T-helper 2 cell treated with Interferon-gamma antibody and Interleukin-4, amounts not matched to agents 5 μg/mL and 100 μg/mL, for 36 hours (primary cell): ENCODE data around the gene UBASH3B.
A peak's percentile ranks its signal among the peaks of the same experiment; 100 is the strongest.

Source experiments
- DNase-seq: peaks from one replicate; pipeline ENCODE4 v3.0.0; 2021; ENCODE audit warnings: low spot score
- H3K27ac Mint-ChIP-seq: one replicate; pipeline ENCODE4 v1.8.0; 2021; ENCODE audit warnings: mild to moderate bottlenecking, mixed read lengths
- H3K27me3 Mint-ChIP-seq: one replicate; pipeline ENCODE4 v1.8.0; 2021; ENCODE audit warnings: low read depth, mixed read lengths
- H3K36me3 Mint-ChIP-seq: one replicate; pipeline ENCODE4 v1.8.0; 2021; ENCODE audit warnings: low read depth, mixed read lengths
- H3K4me1 Mint-ChIP-seq: one replicate; pipeline ENCODE4 v1.8.0; 2021; ENCODE audit warnings: low read depth, mixed read lengths
- H3K4me3 Mint-ChIP-seq: one replicate; pipeline ENCODE4 v1.8.0; 2022; ENCODE audit warnings: mild to moderate bottlenecking, moderate library complexity, mixed read lengths
- H3K9me3 Mint-ChIP-seq: one replicate; pipeline ENCODE4 v1.8.0; 2021; ENCODE audit warnings: mixed read lengths

The UBASH3B gene

GRCh38 chr11:122763108-122763507, 107.6 kb downstream of the UBASH3B start:
- Mint-ChIP-seq H3K36me3 (no peaks in the 10 kb centered on the region), H3K4me3 (no peak overlapping the region), H3K4me1 (peaks cover 2% of the 10 kb centered on the region), H3K27me3 (no peaks in the 10 kb centered on the region), H3K9me3 (no peaks in the 10 kb centered on the region), H3K27ac (no peak overlapping the region)
- no peak for DNase-seq

GRCh38 chr11:122764371-122765090, 109.0 kb downstream of the UBASH3B start:
- peaks cover 1% of the 10 kb centered on the region for H3K4me1 Mint-ChIP-seq
- H3K9me3 Mint-ChIP-seq: no peaks in the 10 kb centered on the region
- no peaks in the 10 kb centered on the region for H3K27me3 Mint-ChIP-seq
- no peaks in the 10 kb centered on the region for H3K36me3 Mint-ChIP-seq
- no peak overlapping the region for H3K4me3 Mint-ChIP-seq
- no peak overlapping the region for H3K27ac Mint-ChIP-seq
- no peak for DNase-seq

- Mint-ChIP-seq H3K36me3 (no peaks in the 10 kb centered on the region), H3K4me3 (no peak overlapping the region), H3K27me3 (no peaks in the 10 kb centered on the region), H3K27ac (no peak overlapping the region), H3K9me3 (no peaks in the 10 kb centered on the region), H3K4me1 (peaks cover 1% of the 10 kb centered on the region)
- no peak for DNase-seq
Measured at GRCh38 chr11:122765487-122766131, 110.1 kb downstream of the UBASH3B start.

- Mint-ChIP-seq H3K4me1 (peaks cover 1% of the 10 kb centered on the region), H3K9me3 (no peaks in the 10 kb centered on the region), H3K27me3 (peaks cover 2% of the 10 kb centered on the region), H3K4me3 (no peak overlapping the region), H3K36me3 (no peaks in the 10 kb centered on the region), H3K27ac (no peak overlapping the region)
- no peak for DNase-seq
Measured at GRCh38 chr11:122769126-122769780, 113.7 kb downstream of the UBASH3B start.

GRCh38 chr11:122772945-122773344, 117.4 kb downstream of the UBASH3B start:
- Mint-ChIP-seq H3K4me3 (no peak overlapping the region), H3K9me3 (no peaks in the 10 kb centered on the region), H3K27ac (no peak overlapping the region), H3K36me3 (no peaks in the 10 kb centered on the region), H3K27me3 (peaks cover 5% of the 10 kb centered on the region), H3K4me1 (peaks cover 1% of the 10 kb centered on the region)
- DNase-seq: no peak

- no peak for DNase-seq
- no peaks in the 10 kb centered on the region for H3K36me3 Mint-ChIP-seq
- H3K27me3 Mint-ChIP-seq: peaks cover 5% of the 10 kb centered on the region
- no peaks in the 10 kb centered on the region for H3K9me3 Mint-ChIP-seq
- peaks cover 1% of the 10 kb centered on the region for H3K4me1 Mint-ChIP-seq
- no peak overlapping the region for H3K27ac Mint-ChIP-seq
- no peak overlapping the region for H3K4me3 Mint-ChIP-seq
Measured at GRCh38 chr11:122773781-122774266, 118.3 kb downstream of the UBASH3B start.

GRCh38 chr11:122775675-122776271, 120.3 kb downstream of the UBASH3B start:
- no peak for DNase-seq
- no peaks in the 10 kb centered on the region for H3K9me3 Mint-ChIP-seq
- peaks cover 3% of the 10 kb centered on the region for H3K36me3 Mint-ChIP-seq
- no peak overlapping the region for H3K4me3 Mint-ChIP-seq
- H3K27ac Mint-ChIP-seq: no peak overlapping the region
- H3K27me3 Mint-ChIP-seq: peaks cover 5% of the 10 kb centered on the region
- no peaks in the 10 kb centered on the region for H3K4me1 Mint-ChIP-seq

- Mint-ChIP-seq H3K27me3 (peaks cover 5% of the 10 kb centered on the region), H3K9me3 (no peaks in the 10 kb centered on the region), H3K27ac (no peak overlapping the region), H3K4me1 (no peaks in the 10 kb centered on the region), H3K36me3 (peaks cover 3% of the 10 kb centered on the region), H3K4me3 (no peak overlapping the region)
- DNase-seq: no peak
Measured at GRCh38 chr11:122776546-122776945, 121.0 kb downstream of the UBASH3B start.

GRCh38 chr11:122777343-122777742, 121.8 kb downstream of the UBASH3B start:
- Mint-ChIP-seq H3K4me1 (no peaks in the 10 kb centered on the region), H3K36me3 (peaks cover 3% of the 10 kb centered on the region), H3K9me3 (no peaks in the 10 kb centered on the region), H3K27me3 (peaks cover 5% of the 10 kb centered on the region), H3K4me3 (no peak overlapping the region), H3K27ac (no peak overlapping the region)
- no peak for DNase-seq

- DNase-seq: peak; percentile 8
- H3K4me1 Mint-ChIP-seq: no peaks in the 10 kb centered on the region
- no peaks in the 10 kb centered on the region for H3K9me3 Mint-ChIP-seq
Measured at GRCh38 chr11:122778148-122778547, 122.6 kb downstream of the UBASH3B start.

GRCh38 chr11:122779047-122779629, 123.6 kb downstream of the UBASH3B start:
- no peak overlapping the region for H3K27ac Mint-ChIP-seq
- H3K27me3 Mint-ChIP-seq: peaks cover 3% of the 10 kb centered on the region
- no peaks in the 10 kb centered on the region for H3K9me3 Mint-ChIP-seq
- H3K4me3 Mint-ChIP-seq: no peak overlapping the region
- no peak for DNase-seq
- peaks cover 8% of the 10 kb centered on the region for H3K36me3 Mint-ChIP-seq
- H3K4me1 Mint-ChIP-seq: no peaks in the 10 kb centered on the region

More at GRCh38 chr11:122778148-122778547, 122.6 kb downstream of the UBASH3B start:
- peaks cover 4% of the 10 kb centered on the region for H3K36me3 Mint-ChIP-seq
- no peak overlapping the region for H3K27ac Mint-ChIP-seq
- H3K27me3 Mint-ChIP-seq: peaks cover 5% of the 10 kb centered on the region
- H3K4me3 Mint-ChIP-seq: no peak overlapping the region

GRCh38 chr11:122780296-122780949, 124.9 kb downstream of the UBASH3B start:
- Mint-ChIP-seq H3K27ac (no peak overlapping the region), H3K9me3 (no peaks in the 10 kb centered on the region), H3K36me3 (peaks cover 8% of the 10 kb centered on the region), H3K4me3 (no peak overlapping the region), H3K4me1 (no peaks in the 10 kb centered on the region), H3K27me3 (no peaks in the 10 kb centered on the region)
- no peak for DNase-seq
